Measurements from ENCODE around the gene PTPN12.

- no peak for TF ChIP-seq CTCF (IDR thresholded peaks at IDR 0.05 in 8 of 11, conservative IDR thresholded peaks at IDR 0.05 in 3 of 11)
- no peak for TF ChIP-seq POLR2A (IDR thresholded peaks at IDR 0.05)
Observed at GRCh38 chr7:77600952-77601351, 63.9 kb downstream of the PTPN12 start.
